Measurements from ENCODE around the gene LTBP2. TPM values are rescaled to one million over a fixed set of nuclear protein-coding genes. Genes with fewer than 3 reads are reported as not detected.
A peak's percentile ranks its signal among the peaks of the same experiment; 100 is the strongest.

The LTBP2 gene
- total RNA-seq, 1 experiment from 2014 or later = not detected

- H3K79me2 ChIP-seq (ENCODE audit: low read length) = no peaks in the 10 kb centered on the region
- H3K9me3 ChIP-seq (ENCODE audit: low read length) = no peaks in the 10 kb centered on the region
- H3K36me3 ChIP-seq (ENCODE audit: insufficient read depth, low read length) = no peaks in the 10 kb centered on the region
- H3K4me3 ChIP-seq (ENCODE audit: low read length) = no peak overlapping the region; the same call in 1 of the 2 replicates
- no peak for DNase-seq
- H4K20me1 ChIP-seq (ENCODE audit: insufficient read depth, low read depth, low read length) = peaks cover 3% of the 10 kb centered on the region; the same call in 1 of the 2 replicates
- no peak overlapping the region; the same call in 1 of the 2 replicates for H2AFZ ChIP-seq (ENCODE audit: low read length)
- H3K4me1 ChIP-seq (ENCODE audit: low read length) = peaks cover 24% of the 10 kb centered on the region
- peak overlapping the region; percentile 40 for H3K9ac ChIP-seq (ENCODE audit: low read length)
- no peaks in the 10 kb centered on the region for H3K27me3 ChIP-seq (ENCODE audit: low read length)
- H3K9me2 ChIP-seq (replicated peaks; ENCODE audit: insufficient read depth, low read length) = no peaks in the 10 kb centered on the region
- peak overlapping the region; percentile 46 for H3K4me2 ChIP-seq (ENCODE audit: low read depth, low read length, poor library complexity, severe bottlenecking)
- peak overlapping the region; percentile 58 for H3K27ac ChIP-seq (ENCODE audit: low read length)
Measured at GRCh38 chr14:74505831-74506230, 106.2 kb downstream of the LTBP2 start.

DNA sequence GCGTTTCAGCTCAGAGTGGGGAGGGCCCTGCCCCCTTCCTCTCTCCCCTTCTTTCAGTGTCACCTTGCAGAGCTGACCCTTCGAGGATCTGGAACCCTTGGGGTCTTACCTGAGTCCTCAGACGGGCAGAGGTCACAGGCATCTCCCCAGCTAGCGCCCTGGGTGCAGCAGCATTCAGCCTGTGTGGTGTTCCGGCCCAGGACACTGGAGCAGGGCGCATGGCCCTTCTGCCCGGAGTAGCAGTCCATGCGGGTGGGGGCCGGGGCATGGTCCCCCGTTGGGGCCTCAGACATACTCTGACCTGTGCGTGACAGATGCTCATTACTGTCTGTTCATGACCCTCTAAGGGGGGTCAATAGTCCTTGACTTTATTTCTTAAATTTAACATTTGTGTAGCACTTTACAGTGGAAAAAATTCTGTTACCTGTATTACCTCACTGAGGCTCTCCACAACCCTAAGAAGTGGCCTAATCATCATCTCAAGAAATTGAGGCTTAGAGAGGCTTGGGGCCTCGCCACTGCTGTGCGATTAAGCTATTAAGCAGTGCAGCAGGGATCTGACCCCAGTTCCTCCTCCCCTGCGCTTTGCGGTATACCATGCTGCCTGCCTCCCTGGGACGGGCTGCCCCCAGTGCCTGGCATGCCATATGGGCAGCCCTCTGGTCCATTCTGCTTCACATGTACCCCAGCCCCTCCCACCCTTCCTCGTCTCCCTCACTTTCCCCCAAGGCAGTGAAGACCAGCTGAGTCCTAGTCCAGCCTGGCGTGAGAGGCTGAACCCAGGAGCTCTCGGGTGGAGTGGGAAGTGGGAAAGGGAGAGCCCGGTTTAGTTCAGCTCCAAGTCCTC, 106.9 kb downstream of the LTBP2 start:
- DNase-seq = no peak

GRCh38 chr14:74504412-74504811, 107.6 kb downstream of the LTBP2 start:
- no peak overlapping the region for H2AFZ ChIP-seq (ENCODE audit: low read length)
- no peaks in the 10 kb centered on the region for H3K36me3 ChIP-seq (ENCODE audit: insufficient read depth, low read length)
- H4K20me1 ChIP-seq (ENCODE audit: insufficient read depth, low read depth, low read length) = peaks cover 3% of the 10 kb centered on the region; the same call in 1 of the 2 replicates
- H3K4me3 ChIP-seq (ENCODE audit: low read length) = no peak overlapping the region
- no peak overlapping the region for H3K4me2 ChIP-seq (ENCODE audit: low read depth, low read length, poor library complexity, severe bottlenecking)
- H3K9me3 ChIP-seq (ENCODE audit: low read length) = no peaks in the 10 kb centered on the region
- DNase-seq = no peak
- H3K4me1 ChIP-seq (ENCODE audit: low read length) = peaks cover 24% of the 10 kb centered on the region
- H3K9me2 ChIP-seq (replicated peaks; ENCODE audit: insufficient read depth, low read length) = no peaks in the 10 kb centered on the region
- H3K79me2 ChIP-seq (ENCODE audit: low read length) = no peaks in the 10 kb centered on the region
- H3K27me3 ChIP-seq (ENCODE audit: low read length) = no peaks in the 10 kb centered on the region
- H3K9ac ChIP-seq (ENCODE audit: low read length) = no peak overlapping the region
- H3K27ac ChIP-seq (ENCODE audit: low read length) = no peak overlapping the region

More for the DNA sequence above, 106.9 kb downstream of the LTBP2 start:
- H3K9ac ChIP-seq (ENCODE audit: low read length) = no peak overlapping the region
- no peaks in the 10 kb centered on the region for H3K27me3 ChIP-seq (ENCODE audit: low read length)
- peaks cover 24% of the 10 kb centered on the region for H3K4me1 ChIP-seq (ENCODE audit: low read length)
- H3K9me2 ChIP-seq (replicated peaks; ENCODE audit: insufficient read depth, low read length) = no peaks in the 10 kb centered on the region
- H3K27ac ChIP-seq (ENCODE audit: low read length) = no peak overlapping the region
- no peak overlapping the region for H3K4me3 ChIP-seq (ENCODE audit: low read length)
- peaks cover 3% of the 10 kb centered on the region; the same call in 1 of the 2 replicates for H4K20me1 ChIP-seq (ENCODE audit: insufficient read depth, low read depth, low read length)
- H2AFZ ChIP-seq (ENCODE audit: low read length) = no peak overlapping the region
- no peaks in the 10 kb centered on the region for H3K79me2 ChIP-seq (ENCODE audit: low read length)
- no peak overlapping the region for H3K4me2 ChIP-seq (ENCODE audit: low read depth, low read length, poor library complexity, severe bottlenecking)
- no peaks in the 10 kb centered on the region for H3K9me3 ChIP-seq (ENCODE audit: low read length)
- no peaks in the 10 kb centered on the region for H3K36me3 ChIP-seq (ENCODE audit: insufficient read depth, low read length)

GRCh38 chr14:74503938-74504335, 108.1 kb downstream of the LTBP2 start:
- Histone ChIP-seq H3K4me2 (ENCODE audit: low read depth, low read length, poor library complexity, severe bottlenecking) (no peak overlapping the region), H3K36me3 (ENCODE audit: insufficient read depth, low read length) (no peaks in the 10 kb centered on the region), H3K9ac (ENCODE audit: low read length) (no peak overlapping the region), H3K27me3 (ENCODE audit: low read length) (no peaks in the 10 kb centered on the region), H4K20me1 (ENCODE audit: insufficient read depth, low read depth, low read length) (peaks cover 3% of the 10 kb centered on the region; the same call in 1 of the 2 replicates), H3K9me2 (replicated peaks; ENCODE audit: insufficient read depth, low read length) (no peaks in the 10 kb centered on the region), H3K4me3 (ENCODE audit: low read length) (no peak overlapping the region), H3K4me1 (ENCODE audit: low read length) (peaks cover 24% of the 10 kb centered on the region), H3K27ac (ENCODE audit: low read length) (no peak overlapping the region), H2AFZ (ENCODE audit: low read length) (no peak overlapping the region), H3K79me2 (ENCODE audit: low read length) (no peaks in the 10 kb centered on the region), H3K9me3 (ENCODE audit: low read length) (no peaks in the 10 kb centered on the region)
- DNase-seq = no peak

- Histone ChIP-seq H3K9ac (ENCODE audit: low read length) (no peak overlapping the region), H3K27ac (ENCODE audit: low read length) (no peak overlapping the region), H3K79me2 (ENCODE audit: low read length) (no peaks in the 10 kb centered on the region), H3K4me3 (ENCODE audit: low read length) (no peak overlapping the region), H3K36me3 (ENCODE audit: insufficient read depth, low read length) (no peaks in the 10 kb centered on the region), H3K4me1 (ENCODE audit: low read length) (peaks cover 24% of the 10 kb centered on the region), H3K9me3 (ENCODE audit: low read length) (no peaks in the 10 kb centered on the region), H3K9me2 (replicated peaks; ENCODE audit: insufficient read depth, low read length) (no peaks in the 10 kb centered on the region), H4K20me1 (ENCODE audit: insufficient read depth, low read depth, low read length) (peaks cover 3% of the 10 kb centered on the region; the same call in 1 of the 2 replicates), H3K4me2 (ENCODE audit: low read depth, low read length, poor library complexity, severe bottlenecking) (no peak overlapping the region), H2AFZ (ENCODE audit: low read length) (no peak overlapping the region), H3K27me3 (ENCODE audit: low read length) (no peaks in the 10 kb centered on the region)
- no peak for DNase-seq
Measured at GRCh38 chr14:74503291-74503937, 108.6 kb downstream of the LTBP2 start.

GRCh38 chr14:74502236-74503019, 109.6 kb downstream of the LTBP2 start:
- Histone ChIP-seq H3K9me3 (ENCODE audit: low read length) (no peaks in the 10 kb centered on the region), H3K4me1 (ENCODE audit: low read length) (peaks cover 19% of the 10 kb centered on the region), H3K27ac (ENCODE audit: low read length) (no peak overlapping the region), H3K36me3 (ENCODE audit: insufficient read depth, low read length) (no peaks in the 10 kb centered on the region), H3K4me2 (ENCODE audit: low read depth, low read length, poor library complexity, severe bottlenecking) (no peak overlapping the region), H4K20me1 (ENCODE audit: insufficient read depth, low read depth, low read length) (peaks cover 3% of the 10 kb centered on the region; the same call in 1 of the 2 replicates), H3K4me3 (ENCODE audit: low read length) (no peak overlapping the region), H3K27me3 (ENCODE audit: low read length) (no peaks in the 10 kb centered on the region), H3K79me2 (ENCODE audit: low read length) (no peaks in the 10 kb centered on the region), H3K9ac (ENCODE audit: low read length) (no peak overlapping the region), H3K9me2 (replicated peaks; ENCODE audit: insufficient read depth, low read length) (no peaks in the 10 kb centered on the region), H2AFZ (ENCODE audit: low read length) (no peak overlapping the region)
- peak; percentile 87 for DNase-seq

DNA sequence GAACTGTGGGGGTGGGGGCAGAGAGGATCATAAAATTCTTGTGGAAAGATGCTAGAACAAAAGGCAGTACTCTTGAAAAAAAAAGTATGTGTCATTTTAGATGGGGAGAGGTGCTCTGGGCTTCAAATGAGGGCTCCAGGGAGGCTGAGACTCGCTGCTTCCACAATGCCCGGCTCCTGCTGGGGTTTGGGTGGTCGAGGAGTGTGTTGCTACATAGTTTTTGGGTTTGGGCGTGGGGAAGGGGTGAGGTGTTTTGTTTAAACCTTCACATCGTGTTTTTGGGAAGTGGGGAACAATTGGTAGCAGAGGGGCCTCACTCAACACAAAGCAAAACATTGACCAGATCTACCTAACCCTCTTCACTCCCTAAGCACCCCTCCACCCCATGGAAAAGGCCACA, 110.3 kb downstream of the LTBP2 start:
- Histone ChIP-seq H3K9ac (ENCODE audit: low read length) (no peak overlapping the region), H3K27ac (ENCODE audit: low read length) (no peak overlapping the region), H2AFZ (ENCODE audit: low read length) (no peak overlapping the region), H3K4me3 (ENCODE audit: low read length) (no peak overlapping the region), H3K79me2 (ENCODE audit: low read length) (no peaks in the 10 kb centered on the region), H3K9me3 (ENCODE audit: low read length) (no peaks in the 10 kb centered on the region), H3K27me3 (ENCODE audit: low read length) (no peaks in the 10 kb centered on the region), H3K4me1 (ENCODE audit: low read length) (peaks cover 11% of the 10 kb centered on the region), H3K36me3 (ENCODE audit: insufficient read depth, low read length) (no peaks in the 10 kb centered on the region), H3K4me2 (ENCODE audit: low read depth, low read length, poor library complexity, severe bottlenecking) (no peak overlapping the region), H4K20me1 (ENCODE audit: insufficient read depth, low read depth, low read length) (peaks cover 3% of the 10 kb centered on the region; the same call in 1 of the 2 replicates), H3K9me2 (replicated peaks; ENCODE audit: insufficient read depth, low read length) (no peaks in the 10 kb centered on the region)
- DNase-seq = no peak
